HL-60 (cell line): ENCODE measurements around the gene CEACAM3.

Source experiments
- CTCF ChIP-seq: IDR thresholded peaks from one replicate; pipeline ENCODE4 v1.5.1; 2011; ENCODE audit warnings: low read length, control low read depth, inconsistent platforms; ENCODE audit not compliant: insufficient read depth
- GABPA ChIP-seq: IDR thresholded peaks from 2 replicates; pipeline ENCODE4 v1.6.1; 2012; ENCODE audit warnings: low read depth
- REST ChIP-seq: IDR thresholded peaks from 2 replicates; pipeline ENCODE4 v1.6.1; 2012; ENCODE audit warnings: low read depth; ENCODE audit not compliant: insufficient replicate concordance

GRCh38 chr19:41787055-41787454 is 9.3 kb upstream of the CEACAM3 start:
- no peak for TF ChIP-seq GABPA
- TF ChIP-seq CTCF = no peak
- no peak for TF ChIP-seq REST
